A549 (cell line): ENCODE data around the gene PCDHB7. TPM values are rescaled to one million over a fixed set of nuclear protein-coding genes. Genes with fewer than 3 reads are reported as not detected.
"Not testable (repeated sequence)": the region's sequence is repeated elsewhere in the genome, so short reads cannot be mapped to it uniquely, and the experiment has no call there.

ENCODE experiments used
- ATAC-seq, 2 experiments: fragments of 200-7000 bp in 1 of 2; fragments of >200 bp in 1 of 2; cut with Nextera tagmentation in 1 of 2; cut with Tn5 transposase in 1 of 2; 3 replicates each; pipeline versions ENCODE4 v1.8.0 to v1.9.1; 2018 to 2020; ENCODE audit warnings: mild to moderate bottlenecking in 1 of 2, moderate library complexity in 1 of 2
- CTCF ChIA-PET: fragments of 300-600 bp; sonication (Branson Sonifier 250); formaldehyde crosslinking; extraction: SDS; loops from one replicate; lab custom pipeline; 2021; ENCODE audit warnings: antibody characterized with exemption, inconsistent platforms; lab: Yijun Ruan, JAX
- POLR2A ChIA-PET: fragments of 350-600 bp; formaldehyde crosslinking; extraction: SDS; loops from one replicate; lab custom pipeline; 2021; ENCODE audit warnings: antibody characterized with exemption, inconsistent platforms; lab: Yijun Ruan, JAX
- DNase-seq, 2 experiments: peaks; one replicate each; pipeline versions ENCODE4 v3.0.0 to v3.0.0-alpha.2; 2011 to 2016; ENCODE audit warnings: low read depth in 1 of 2, low spot score in 1 of 2
- FAIRE-seq: peaks from 2 replicates; lab custom pipeline; 2011; peaks lifted over from hg19 to GRCh38; lab: Jason Lieb, UNC
- H3K27ac ChIP-seq, 2 experiments: fragments of >200 bp; sonication (Bioruptor Twin); formaldehyde crosslinking; 3 replicates each; pipeline ENCODE4 v1.5.1; 2016 to 2017
- H3K4me1 ChIP-seq: fragments of >200 bp; sonication (Bioruptor Twin); formaldehyde crosslinking; 3 replicates; pipeline ENCODE4 v1.6.1; 2016
- H3K4me2 ChIP-seq: fragments of >200 bp; sonication (Bioruptor Twin); formaldehyde crosslinking; 3 replicates; pipeline ENCODE4 v1.6.1; 2016
- H3K4me3 ChIP-seq: fragments of >200 bp; sonication (Bioruptor Twin); formaldehyde crosslinking; 3 replicates; pipeline ENCODE4 v1.5.1; 2016
- H3K9me3 ChIP-seq: fragments of >200 bp; sonication (Bioruptor Twin); formaldehyde crosslinking; 3 replicates; pipeline ENCODE4 v1.6.1; 2016
- HDAC2 ChIP-seq: fragments of 200-600 bp; sonication (generic); IDR thresholded peaks from 2 replicates; pipeline ENCODE4 v1.6.1; 2016
- HEYL ChIP-seq: fragments of 250-450 bp; sonication (Bioruptor Pico); IDR thresholded peaks from 2 replicates; pipeline ENCODE4 v1.8.0; 2021; ENCODE audit warnings: mild to moderate bottlenecking, moderate library complexity
- KDM5A ChIP-seq: fragments of 200-600 bp; sonication (generic); IDR thresholded peaks from 2 replicates; pipeline ENCODE4 v1.6.1; 2016; ENCODE audit warnings: antibody characterized with exemption, mild to moderate bottlenecking
- RAD21 ChIP-seq, 2 experiments: fragments of >200 bp in 1 of 2; sonication (Bioruptor Twin) in 1 of 2; formaldehyde crosslinking in 1 of 2; IDR thresholded peaks in 1 of 2; conservative IDR thresholded peaks in 1 of 2; 2 replicates in 1 of 2; 3 replicates in 1 of 2; pipeline ENCODE4 v1.6.1; 2012 to 2018; ENCODE audit warnings: inconsistent platforms in 1 of 2
- WGBS: methylation state at CpG from one replicate; pipeline ENCODE4 v1.1.6; 2017; ENCODE audit errors: missing lambda C conversion rate; 5-methylcytosine and 5-hydroxymethylcytosine counted together
- polyA plus RNA-seq, 4 experiments: library from polyadenylated mRNA; depleted of rRNA in 3 of 4; stranded (reverse); fragments of >200 nt; fragmentation: RNase III in 1 of 4; extraction: RNeasy Plus Mini Kit Qiagen cat#74134 plus additional on column Dnase treatment in 1 of 4; gene quantifications; 2 replicates in 3 of 4; 3 replicates in 1 of 4; pipeline ENCODE4 v1.2.3, GENCODE V29; 2011 to 2017
- TF ChIP-seq, protein P1 (sequence below): fragments of >200 bp; sonication (Bioruptor Twin); formaldehyde crosslinking; IDR thresholded peaks from 3 replicates; pipeline ENCODE4 v1.5.1; 2016
- TF ChIP-seq, protein P2 (sequence below): fragments of 250-450 bp; sonication (Bioruptor Pico); IDR thresholded peaks from 2 replicates; pipeline ENCODE4 v1.5.0; 2020; ENCODE audit warnings: low read depth, mild to moderate bottlenecking, moderate library complexity
- TF ChIP-seq, protein P3 (sequence below): fragments of 450-650 bp; IDR thresholded peaks from 2 replicates; pipeline ENCODE4 v1.6.1; 2014; ENCODE audit warnings: antibody characterized with exemption
- TF ChIP-seq, protein P4 (sequence below): fragments of >200 bp; sonication (Bioruptor Twin); formaldehyde crosslinking; IDR thresholded peaks from 3 replicates; pipeline ENCODE4 v1.6.1; 2016

PCDHB7 gene
- polyA plus RNA-seq, 2 of the 4 experiments (the other 2 are of a cell fraction): 0.03 to 0.08 TPM

- H3K27ac ChIP-seq, POLR2A ChIA-PET, H3K4me3 ChIP-seq, FAIRE-seq, H3K4me1 ChIP-seq, H3K4me2 ChIP-seq: not testable (repeated sequence)
- peak in 1 of 2 experiments; percentile 53 for DNase-seq
- peaks cover 10% of the 10 kb centered on the region for H3K9me3 ChIP-seq
- WGBS: 2% methylated on average over 13 of the region's 18 CpGs
- ATAC-seq: peak; percentile 59 to 73; a peak in 5 of 6 replicates
- TF ChIP-seq RAD21 (conservative IDR thresholded peaks at IDR 0.05 in 1 of 2, IDR thresholded peaks at IDR 0.05 in 1 of 2): peak in 1 of 2 experiments; percentile 28; a peak in 1 of 5 replicates
- CTCF ChIA-PET: interaction anchor here (0.8 to 1.4 kb wide), 5 partner anchors 10 to 386 kb away, joined by 3 to 6 read pairs (median 3); partner anchors contain the start of genes PCDHA6, PCDHB10 and PCDHB14
Measured at GRCh38 chr5:141213656-141214339, 41.4 kb downstream of the PCDHB7 start, which contains the start of gene PCDHB13. TSS of gene PCDHB13 (plus strand) at chr5:141213919. CDS start at chr5:141214124, 205 bp downstream.

GRCh38 chr5:141214583-141214982 lies 42.1 kb downstream of the PCDHB7 start:
- ATAC-seq, H3K4me3 ChIP-seq, DNase-seq, H3K27ac ChIP-seq, POLR2A ChIA-PET, FAIRE-seq, H3K9me3 ChIP-seq, H3K4me2 ChIP-seq, H3K4me1 ChIP-seq: not testable (repeated sequence)
- 49% methylated on average over 9 of the region's 12 CpGs for whole genome bisulfite sequencing
- CTCF ChIA-PET: interaction anchor here (0.8 to 1.4 kb wide), 2 partner anchors 9 to 22 kb away, joined by 3 to 6 read pairs; partner anchors contain the start of genes PCDHB10 and PCDHB14

DNA sequence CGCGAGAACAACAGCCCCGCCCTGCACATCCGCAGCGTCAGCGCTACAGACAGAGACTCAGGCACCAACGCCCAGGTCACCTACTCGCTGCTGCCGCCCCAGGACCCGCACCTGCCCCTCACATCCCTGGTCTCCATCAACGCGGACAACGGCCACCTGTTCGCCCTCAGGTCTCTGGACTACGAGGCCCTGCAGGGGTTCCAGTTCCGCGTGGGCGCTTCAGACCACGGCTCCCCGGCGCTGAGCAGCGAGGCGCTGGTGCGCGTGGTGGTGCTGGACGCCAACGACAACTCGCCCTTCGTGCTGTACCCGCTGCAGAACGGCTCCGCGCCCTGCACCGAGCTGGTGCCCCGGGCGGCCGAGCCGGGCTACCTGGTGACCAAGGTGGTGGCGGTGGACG lies 43.1 kb downstream of the PCDHB7 start:
- FAIRE-seq, POLR2A ChIA-PET, H3K4me2 ChIP-seq, DNase-seq, H3K4me1 ChIP-seq, H3K27ac ChIP-seq, H3K4me3 ChIP-seq, ATAC-seq, CTCF ChIA-PET: not testable (repeated sequence)
- H3K9me3 ChIP-seq: peaks cover 11% of the 10 kb centered on the region; the same call in 2 of the 3 replicates
- WGBS: 74% methylated on average over 15 of the region's 40 CpGs

DNA sequence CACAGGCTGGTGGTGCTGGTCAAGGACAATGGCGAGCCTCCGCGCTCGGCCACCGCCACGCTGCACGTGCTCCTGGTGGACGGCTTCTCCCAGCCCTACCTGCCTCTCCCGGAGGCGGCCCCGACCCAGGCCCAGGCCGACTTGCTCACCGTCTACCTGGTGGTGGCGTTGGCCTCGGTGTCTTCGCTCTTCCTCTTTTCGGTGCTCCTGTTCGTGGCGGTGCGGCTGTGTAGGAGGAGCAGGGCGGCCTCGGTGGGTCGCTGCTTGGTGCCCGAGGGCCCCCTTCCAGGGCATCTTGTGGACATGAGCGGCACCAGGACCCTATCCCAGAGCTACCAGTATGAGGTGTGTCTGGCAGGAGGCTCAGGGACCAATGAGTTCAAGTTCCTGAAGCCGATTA lies 43.6 kb downstream of the PCDHB7 start:
- H3K4me2 ChIP-seq, ATAC-seq, H3K4me3 ChIP-seq, H3K27ac ChIP-seq, DNase-seq, CTCF ChIA-PET, FAIRE-seq, POLR2A ChIA-PET, H3K4me1 ChIP-seq: not testable (repeated sequence)
- H3K9me3 ChIP-seq: peaks cover 11% of the 10 kb centered on the region; the same call in 2 of the 3 replicates
- WGBS: 39% methylated on average over 10 of the region's 26 CpGs

DNA sequence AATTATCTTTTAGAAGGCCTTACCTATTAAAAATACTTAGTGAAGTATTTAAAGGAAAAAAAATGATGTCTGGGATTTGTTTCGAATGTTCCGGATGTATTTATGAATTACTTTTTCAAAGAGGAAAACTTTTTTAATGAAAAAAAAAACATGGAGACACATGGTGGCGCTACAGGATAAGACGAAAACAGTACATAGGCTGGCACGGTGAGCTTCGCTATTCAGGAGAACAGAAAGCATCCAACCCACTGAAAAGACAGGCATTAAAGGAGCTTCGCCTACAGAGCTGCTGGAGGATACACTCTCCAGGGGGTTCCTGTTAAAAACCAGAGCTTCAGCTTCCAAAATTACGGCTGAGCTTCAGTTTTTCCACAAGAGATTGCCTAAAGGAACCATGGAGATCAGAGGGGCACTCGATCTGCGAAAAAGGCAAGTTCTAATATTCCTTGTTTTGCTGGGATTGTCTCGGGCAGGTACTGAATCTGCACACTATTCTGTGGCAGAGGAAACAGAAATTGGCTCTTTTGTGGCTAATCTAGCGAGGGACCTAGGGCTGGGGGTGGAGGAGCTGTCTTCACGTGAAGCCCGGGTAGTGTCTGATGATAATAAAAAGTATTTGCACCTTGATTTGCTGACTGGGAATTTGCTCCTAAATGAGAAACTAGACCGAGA lies 50.8 kb downstream of the PCDHB7 start, which contains the start of gene PCDHB14:
Gene PCDHB14, plus strand, starts transcription at position 232 of the 672 bp plus-strand sequence. Its CDS starts 163 bp downstream, at position 395.
- DNase-seq (peak in 1 of 2 experiments; percentile 36), FAIRE-seq (no peak), ATAC-seq (peak in 1 of 2 experiments; percentile 69; a peak in 3 of 6 replicates)
- Histone ChIP-seq H3K9me3 (peaks cover 30% of the 10 kb centered on the region), H3K27ac (no peak within 1 kb of the TSS), H3K4me1 (no peaks in the 10 kb centered on the region), H3K4me2 (peak within 1 kb of the TSS; percentile 55), H3K4me3 (peak within 1 kb of the TSS; percentile 17; the same call in 1 of the 3 replicates)
- WGBS: 8% methylated on average over 15 of the region's 15 CpGs
- TF ChIP-seq RAD21 (conservative IDR thresholded peaks at IDR 0.05 in 1 of 2, IDR thresholded peaks at IDR 0.05 in 1 of 2): peak; percentile 49 to 55
- TF ChIP-seq, protein P1, sequence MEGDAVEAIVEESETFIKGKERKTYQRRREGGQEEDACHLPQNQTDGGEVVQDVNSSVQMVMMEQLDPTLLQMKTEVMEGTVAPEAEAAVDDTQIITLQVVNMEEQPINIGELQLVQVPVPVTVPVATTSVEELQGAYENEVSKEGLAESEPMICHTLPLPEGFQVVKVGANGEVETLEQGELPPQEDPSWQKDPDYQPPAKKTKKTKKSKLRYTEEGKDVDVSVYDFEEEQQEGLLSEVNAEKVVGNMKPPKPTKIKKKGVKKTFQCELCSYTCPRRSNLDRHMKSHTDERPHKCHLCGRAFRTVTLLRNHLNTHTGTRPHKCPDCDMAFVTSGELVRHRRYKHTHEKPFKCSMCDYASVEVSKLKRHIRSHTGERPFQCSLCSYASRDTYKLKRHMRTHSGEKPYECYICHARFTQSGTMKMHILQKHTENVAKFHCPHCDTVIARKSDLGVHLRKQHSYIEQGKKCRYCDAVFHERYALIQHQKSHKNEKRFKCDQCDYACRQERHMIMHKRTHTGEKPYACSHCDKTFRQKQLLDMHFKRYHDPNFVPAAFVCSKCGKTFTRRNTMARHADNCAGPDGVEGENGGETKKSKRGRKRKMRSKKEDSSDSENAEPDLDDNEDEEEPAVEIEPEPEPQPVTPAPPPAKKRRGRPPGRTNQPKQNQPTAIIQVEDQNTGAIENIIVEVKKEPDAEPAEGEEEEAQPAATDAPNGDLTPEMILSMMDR: peak; percentile 32; the same call in 2 of the 3 replicates
- no peak for TF ChIP-seq HEYL (CRISPR knock-in tag)
- TF ChIP-seq, protein P2, sequence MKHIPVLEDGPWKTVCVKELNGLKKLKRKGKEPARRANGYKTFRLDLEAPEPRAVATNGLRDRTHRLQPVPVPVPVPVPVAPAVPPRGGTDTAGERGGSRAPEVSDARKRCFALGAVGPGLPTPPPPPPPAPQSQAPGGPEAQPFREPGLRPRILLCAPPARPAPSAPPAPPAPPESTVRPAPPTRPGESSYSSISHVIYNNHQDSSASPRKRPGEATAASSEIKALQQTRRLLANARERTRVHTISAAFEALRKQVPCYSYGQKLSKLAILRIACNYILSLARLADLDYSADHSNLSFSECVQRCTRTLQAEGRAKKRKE: no peak
- TF ChIP-seq, protein P3, sequence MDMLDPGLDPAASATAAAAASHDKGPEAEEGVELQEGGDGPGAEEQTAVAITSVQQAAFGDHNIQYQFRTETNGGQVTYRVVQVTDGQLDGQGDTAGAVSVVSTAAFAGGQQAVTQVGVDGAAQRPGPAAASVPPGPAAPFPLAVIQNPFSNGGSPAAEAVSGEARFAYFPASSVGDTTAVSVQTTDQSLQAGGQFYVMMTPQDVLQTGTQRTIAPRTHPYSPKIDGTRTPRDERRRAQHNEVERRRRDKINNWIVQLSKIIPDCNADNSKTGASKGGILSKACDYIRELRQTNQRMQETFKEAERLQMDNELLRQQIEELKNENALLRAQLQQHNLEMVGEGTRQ: no peak
- no peak for TF ChIP-seq HDAC2
- TF ChIP-seq, protein P4, sequence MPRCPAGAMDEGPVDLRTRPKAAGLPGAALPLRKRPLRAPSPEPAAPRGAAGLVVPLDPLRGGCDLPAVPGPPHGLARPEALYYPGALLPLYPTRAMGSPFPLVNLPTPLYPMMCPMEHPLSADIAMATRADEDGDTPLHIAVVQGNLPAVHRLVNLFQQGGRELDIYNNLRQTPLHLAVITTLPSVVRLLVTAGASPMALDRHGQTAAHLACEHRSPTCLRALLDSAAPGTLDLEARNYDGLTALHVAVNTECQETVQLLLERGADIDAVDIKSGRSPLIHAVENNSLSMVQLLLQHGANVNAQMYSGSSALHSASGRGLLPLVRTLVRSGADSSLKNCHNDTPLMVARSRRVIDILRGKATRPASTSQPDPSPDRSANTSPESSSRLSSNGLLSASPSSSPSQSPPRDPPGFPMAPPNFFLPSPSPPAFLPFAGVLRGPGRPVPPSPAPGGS: no peak
- TF ChIP-seq KDM5A: no peak
- CTCF ChIA-PET: interaction anchor here (0.6 to 1.8 kb wide), 14 partner anchors 9 to 395 kb away, joined by 3 to 13 read pairs (median 4); partner anchors contain the start of genes DIAPH1, PCDHA6, PCDHB11 and PCDHB13
- POLR2A ChIA-PET: interaction anchor here (1.0 kb wide), 1 partner anchor 139 kb away, joined by 3 read pairs; no protein-coding TSS in a partner anchor

DNA sequence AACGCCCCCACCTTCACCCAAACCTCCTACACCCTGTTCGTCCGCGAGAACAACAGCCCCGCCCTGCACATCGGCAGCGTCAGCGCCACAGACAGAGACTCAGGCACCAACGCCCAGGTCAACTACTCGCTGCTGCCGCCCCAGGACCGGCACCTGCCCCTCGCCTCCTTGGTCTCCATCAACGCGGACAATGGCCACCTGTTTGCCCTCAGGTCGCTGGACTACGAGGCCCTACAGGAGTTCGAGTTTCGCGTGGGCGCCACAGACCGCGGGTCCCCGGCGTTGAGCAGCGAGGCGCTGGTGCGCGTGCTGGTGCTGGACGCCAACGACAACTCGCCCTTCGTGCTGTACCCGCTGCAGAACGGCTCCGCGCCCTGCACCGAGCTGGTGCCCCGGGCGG lies 52.4 kb downstream of the PCDHB7 start:
- H3K4me1 ChIP-seq, FAIRE-seq, ATAC-seq, DNase-seq, POLR2A ChIA-PET, H3K27ac ChIP-seq, H3K4me2 ChIP-seq, H3K4me3 ChIP-seq: not testable (repeated sequence)
- peaks cover 20% of the 10 kb centered on the region; the same call in 1 of the 3 replicates for H3K9me3 ChIP-seq
- WGBS: 77% methylated on average over 25 of the region's 40 CpGs
- CTCF ChIA-PET: interaction anchor here (1.3 kb wide), 1 partner anchor 336 kb away, joined by 3 read pairs; no protein-coding TSS in a partner anchor

GRCh38 chr5:141225421-141225820 lies 53.0 kb downstream of the PCDHB7 start:
- POLR2A ChIA-PET, FAIRE-seq: not testable (repeated sequence)

More at GRCh38 chr5:141225421-141225820, 53.0 kb downstream of the PCDHB7 start:
- not testable (repeated sequence) for DNase-seq, H3K4me2 ChIP-seq, H3K4me1 ChIP-seq, ATAC-seq, H3K27ac ChIP-seq, H3K4me3 ChIP-seq
- H3K9me3 ChIP-seq: peaks cover 19% of the 10 kb centered on the region; the same call in 1 of the 3 replicates
- CTCF ChIA-PET: interaction anchor here (0.8 kb wide), 1 partner anchor 332 kb away, joined by 3 read pairs; no protein-coding TSS in a partner anchor
- WGBS: 57% methylated on average over 6 of the region's 30 CpGs
